Fibroblast of mammary gland (primary cell): Measurements from ENCODE around the gene WASHC4.
"Not testable (repeated sequence)": the region's sequence is repeated elsewhere in the genome, so short reads cannot be mapped to it uniquely, and the experiment has no call there.

Experiments used
- DNase-seq: peaks from one replicate; pipeline ENCODE4 v3.0.0-alpha.2; 2010; ENCODE audit warnings: low read depth
- H3K4me3 ChIP-seq: 2 replicates; pipeline ENCODE4 v1.5.1; 2011; ENCODE audit warnings: low read depth, mild to moderate bottlenecking, low read length, moderate library complexity; ENCODE audit not compliant: control insufficient read depth
- TF ChIP-seq, protein P1 (sequence below): conservative IDR thresholded peaks from 2 replicates; pipeline ENCODE4 v1.5.1; 2011; ENCODE audit warnings: low read depth, low read length, inconsistent platforms; ENCODE audit not compliant: control insufficient read depth, insufficient read depth

WASHC4 gene

DNA sequence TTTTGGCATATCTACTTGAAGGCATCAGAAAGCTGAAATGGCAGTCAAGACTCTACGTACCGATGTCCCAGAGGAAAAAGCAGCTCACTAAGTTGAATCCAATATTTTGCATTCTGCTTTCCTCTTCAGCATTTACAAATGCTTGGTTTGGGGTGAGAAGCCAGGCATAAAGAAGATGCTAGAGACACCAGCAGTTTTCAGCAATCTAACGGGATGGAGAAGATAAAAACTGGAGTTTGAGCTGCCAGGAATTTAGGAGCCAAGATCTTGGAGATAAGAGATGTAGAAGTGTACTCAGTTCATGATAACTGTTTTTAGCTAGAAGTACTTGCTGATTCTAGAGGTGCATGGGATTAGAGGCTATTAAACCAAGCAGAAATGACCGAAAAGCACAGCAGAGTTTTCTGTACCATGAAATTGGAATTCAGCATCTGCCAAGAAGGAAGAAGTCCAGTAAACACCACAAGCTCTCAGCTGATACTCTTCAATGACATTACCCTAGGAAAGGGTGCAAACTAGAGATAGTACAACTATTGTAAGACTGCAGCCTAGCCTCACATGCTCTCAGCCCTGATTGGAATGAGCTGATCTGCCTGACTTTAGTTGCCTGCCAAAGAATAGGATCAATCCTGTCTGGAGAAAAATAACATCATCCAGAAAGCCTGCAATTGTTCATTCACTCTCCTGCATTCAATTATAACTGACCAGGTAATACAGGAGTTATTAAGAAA lies 15.9 kb upstream of the WASHC4 start:
- TF ChIP-seq, protein P1, sequence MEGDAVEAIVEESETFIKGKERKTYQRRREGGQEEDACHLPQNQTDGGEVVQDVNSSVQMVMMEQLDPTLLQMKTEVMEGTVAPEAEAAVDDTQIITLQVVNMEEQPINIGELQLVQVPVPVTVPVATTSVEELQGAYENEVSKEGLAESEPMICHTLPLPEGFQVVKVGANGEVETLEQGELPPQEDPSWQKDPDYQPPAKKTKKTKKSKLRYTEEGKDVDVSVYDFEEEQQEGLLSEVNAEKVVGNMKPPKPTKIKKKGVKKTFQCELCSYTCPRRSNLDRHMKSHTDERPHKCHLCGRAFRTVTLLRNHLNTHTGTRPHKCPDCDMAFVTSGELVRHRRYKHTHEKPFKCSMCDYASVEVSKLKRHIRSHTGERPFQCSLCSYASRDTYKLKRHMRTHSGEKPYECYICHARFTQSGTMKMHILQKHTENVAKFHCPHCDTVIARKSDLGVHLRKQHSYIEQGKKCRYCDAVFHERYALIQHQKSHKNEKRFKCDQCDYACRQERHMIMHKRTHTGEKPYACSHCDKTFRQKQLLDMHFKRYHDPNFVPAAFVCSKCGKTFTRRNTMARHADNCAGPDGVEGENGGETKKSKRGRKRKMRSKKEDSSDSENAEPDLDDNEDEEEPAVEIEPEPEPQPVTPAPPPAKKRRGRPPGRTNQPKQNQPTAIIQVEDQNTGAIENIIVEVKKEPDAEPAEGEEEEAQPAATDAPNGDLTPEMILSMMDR = no peak
- no peak overlapping the region for H3K4me3 ChIP-seq
- DNase-seq = no peak

GRCh38 chr12:105092336-105092735 lies 15.2 kb upstream of the WASHC4 start:
- no peak for DNase-seq
- no peak overlapping the region for H3K4me3 ChIP-seq
- TF ChIP-seq, protein P1 = no peak

- DNase-seq, H3K4me3 ChIP-seq: not testable (repeated sequence)
Observed at GRCh38 chr12:105095338-105095737, 12.2 kb upstream of the WASHC4 start.

DNA sequence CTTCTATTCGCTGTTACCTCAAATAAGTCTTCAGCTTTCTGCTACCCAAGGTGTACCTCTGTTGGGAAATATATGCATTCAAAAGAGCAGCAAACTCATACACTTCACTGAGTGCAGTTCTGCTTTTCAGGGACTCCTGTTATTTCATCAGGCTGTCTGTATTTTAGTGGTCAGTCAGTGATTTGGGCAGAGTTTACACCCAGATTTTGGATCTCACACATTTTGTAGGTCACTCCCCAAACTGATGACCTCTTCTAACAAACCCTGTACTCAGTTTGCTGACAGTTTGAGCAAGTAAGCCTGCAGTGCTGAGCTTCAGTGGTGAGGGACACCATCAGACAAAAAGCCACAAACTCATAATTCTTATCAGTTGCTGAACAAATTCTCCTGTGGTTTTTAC lies 8.2 kb upstream of the WASHC4 start:
- DNase-seq = no peak
- TF ChIP-seq, protein P1 = no peak
- H3K4me3 ChIP-seq = no peak overlapping the region

DNA sequence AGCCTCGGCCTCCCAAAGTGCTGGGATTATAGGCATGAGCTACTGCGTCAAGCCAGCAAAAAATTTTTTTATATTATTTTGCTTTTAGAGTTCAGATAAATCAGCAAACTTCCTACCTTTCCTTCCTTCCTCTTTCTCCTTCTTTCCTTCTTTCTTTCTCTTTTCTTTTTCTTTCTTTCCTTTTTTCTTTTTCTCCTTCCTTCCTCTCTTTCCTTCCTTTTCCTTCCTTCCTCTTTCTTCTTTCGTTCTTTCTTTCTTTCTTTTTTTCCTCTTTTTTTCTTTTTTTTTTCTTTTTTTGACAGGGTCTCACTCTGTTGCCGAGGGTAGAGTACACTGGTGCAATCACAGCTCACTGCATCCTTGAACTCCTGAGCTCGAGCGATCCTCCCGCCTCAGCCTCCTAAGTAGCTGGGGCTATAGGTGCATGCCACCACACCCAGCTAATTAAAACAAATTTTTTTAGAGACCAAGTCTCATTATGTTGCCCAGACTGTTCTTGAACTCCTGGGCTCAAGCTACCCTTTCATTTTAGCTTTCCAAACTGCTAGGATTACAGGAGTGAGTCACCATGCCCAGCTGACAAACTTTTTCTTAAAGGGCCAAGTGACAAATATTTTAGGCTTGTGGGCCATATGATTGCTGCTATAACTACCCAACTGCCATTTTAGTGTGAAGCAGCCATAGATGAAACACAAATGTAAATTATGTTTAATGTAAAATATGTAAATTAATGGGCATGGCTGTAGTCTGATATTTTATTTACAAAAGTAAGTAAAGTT lies 7.1 kb upstream of the WASHC4 start:
- H3K4me3 ChIP-seq = peak overlapping the region; percentile 16
- DNase-seq = peak; percentile 76
- TF ChIP-seq, protein P1 = no peak

DNA sequence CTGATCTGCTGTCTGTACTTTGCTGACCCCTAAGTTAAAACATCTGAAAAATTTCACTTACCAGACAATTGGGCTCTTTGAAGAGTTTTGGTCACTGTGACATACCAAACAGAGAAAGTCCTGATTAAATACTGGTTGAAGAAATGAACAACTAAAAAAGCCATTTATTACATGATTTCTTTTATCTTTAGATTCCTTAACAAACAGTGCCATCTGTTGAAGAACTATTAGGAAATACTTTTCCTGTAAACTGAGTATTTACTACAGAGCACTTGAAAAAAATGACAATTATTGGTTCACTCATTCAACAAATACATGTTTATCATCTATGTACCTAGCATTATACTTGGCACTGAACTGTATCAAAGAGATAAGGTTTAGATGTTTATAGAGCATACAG lies 6.5 kb upstream of the WASHC4 start:
- TF ChIP-seq, protein P1 = no peak
- peak; percentile 48 for DNase-seq
- no peak overlapping the region for H3K4me3 ChIP-seq

GRCh38 chr12:105102673-105103072 lies 4.9 kb upstream of the WASHC4 start:
- no peak overlapping the region for H3K4me3 ChIP-seq
- TF ChIP-seq, protein P1 = no peak
- DNase-seq = no peak
